ENCODE measurements around the gene NELL1.

DNA sequence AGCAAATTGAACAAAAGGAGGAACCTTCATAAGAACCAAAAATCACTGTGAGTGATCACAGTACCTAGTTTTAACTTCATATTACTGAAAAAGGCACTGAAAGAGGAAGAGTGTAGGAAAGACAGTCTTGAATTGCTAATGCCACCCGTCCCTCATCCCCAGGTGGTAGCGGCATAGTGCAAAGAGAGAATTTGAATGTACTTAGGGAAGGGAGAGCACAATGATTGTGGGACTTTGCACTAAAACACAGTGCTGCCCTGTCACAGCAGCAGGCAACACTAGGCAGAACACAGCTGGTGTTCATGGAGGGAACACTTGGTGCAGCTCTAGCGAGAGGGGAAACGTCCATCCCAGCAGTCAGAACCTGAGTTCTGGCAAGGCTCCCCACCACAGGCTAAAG, 807.2 kb downstream of the NELL1 start:
- TF ChIP-seq, protein P1, sequence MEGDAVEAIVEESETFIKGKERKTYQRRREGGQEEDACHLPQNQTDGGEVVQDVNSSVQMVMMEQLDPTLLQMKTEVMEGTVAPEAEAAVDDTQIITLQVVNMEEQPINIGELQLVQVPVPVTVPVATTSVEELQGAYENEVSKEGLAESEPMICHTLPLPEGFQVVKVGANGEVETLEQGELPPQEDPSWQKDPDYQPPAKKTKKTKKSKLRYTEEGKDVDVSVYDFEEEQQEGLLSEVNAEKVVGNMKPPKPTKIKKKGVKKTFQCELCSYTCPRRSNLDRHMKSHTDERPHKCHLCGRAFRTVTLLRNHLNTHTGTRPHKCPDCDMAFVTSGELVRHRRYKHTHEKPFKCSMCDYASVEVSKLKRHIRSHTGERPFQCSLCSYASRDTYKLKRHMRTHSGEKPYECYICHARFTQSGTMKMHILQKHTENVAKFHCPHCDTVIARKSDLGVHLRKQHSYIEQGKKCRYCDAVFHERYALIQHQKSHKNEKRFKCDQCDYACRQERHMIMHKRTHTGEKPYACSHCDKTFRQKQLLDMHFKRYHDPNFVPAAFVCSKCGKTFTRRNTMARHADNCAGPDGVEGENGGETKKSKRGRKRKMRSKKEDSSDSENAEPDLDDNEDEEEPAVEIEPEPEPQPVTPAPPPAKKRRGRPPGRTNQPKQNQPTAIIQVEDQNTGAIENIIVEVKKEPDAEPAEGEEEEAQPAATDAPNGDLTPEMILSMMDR (conservative IDR thresholded peaks at IDR 0.05 in 1 of 2, IDR thresholded peaks at IDR 0.05 in 1 of 2; ENCODE audit: extremely low read depth in 1 of 2, insufficient read depth in 1 of 2, low read depth in 1 of 2, low read length in 2 of 2) = no peak
- no peak for TF ChIP-seq EZH2 (IDR thresholded peaks at IDR 0.05; ENCODE audit: borderline replicate concordance, low read length)

All from mammary epithelial cell (primary cell).